ENCODE data around the gene SUPV3L1.

DNA sequence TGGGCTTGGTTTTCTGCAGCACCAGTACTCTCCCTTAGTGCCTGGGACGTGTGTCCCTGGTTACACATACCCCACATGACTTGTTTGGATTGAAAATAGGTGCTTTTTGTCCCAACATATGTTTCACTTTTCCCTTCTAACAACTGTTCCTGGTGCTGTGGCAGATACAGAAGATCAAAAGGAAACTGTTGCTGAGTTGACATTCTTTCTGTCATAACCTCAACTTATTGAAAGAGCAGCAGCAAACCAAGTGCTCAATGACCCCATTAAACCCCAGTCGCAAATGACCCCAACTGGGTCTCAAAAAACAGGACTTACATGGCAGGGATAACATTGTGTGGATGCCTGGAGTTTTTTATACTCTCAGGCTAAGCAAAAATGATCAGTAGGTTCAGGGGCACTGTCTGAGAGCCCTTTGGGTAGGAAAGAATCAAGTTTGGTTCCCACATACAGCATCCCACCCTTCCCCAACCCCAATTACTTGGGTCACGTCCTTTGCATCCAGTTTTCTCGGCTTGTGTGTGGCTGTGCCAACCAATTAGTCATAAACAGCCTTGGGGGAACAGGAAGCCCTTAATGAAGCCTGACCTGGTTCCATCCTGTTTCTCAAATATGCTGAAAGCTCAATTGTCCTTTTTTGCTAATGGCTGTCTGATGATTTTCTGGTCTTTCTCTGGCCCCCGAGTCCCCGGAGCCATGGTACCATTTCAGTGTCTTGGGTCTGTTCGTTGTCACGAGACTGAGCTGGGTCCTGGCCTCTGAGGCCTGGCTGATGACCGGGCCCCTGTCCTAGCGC lies 45.0 kb downstream of the SUPV3L1 start:
- TF ChIP-seq, protein P1, sequence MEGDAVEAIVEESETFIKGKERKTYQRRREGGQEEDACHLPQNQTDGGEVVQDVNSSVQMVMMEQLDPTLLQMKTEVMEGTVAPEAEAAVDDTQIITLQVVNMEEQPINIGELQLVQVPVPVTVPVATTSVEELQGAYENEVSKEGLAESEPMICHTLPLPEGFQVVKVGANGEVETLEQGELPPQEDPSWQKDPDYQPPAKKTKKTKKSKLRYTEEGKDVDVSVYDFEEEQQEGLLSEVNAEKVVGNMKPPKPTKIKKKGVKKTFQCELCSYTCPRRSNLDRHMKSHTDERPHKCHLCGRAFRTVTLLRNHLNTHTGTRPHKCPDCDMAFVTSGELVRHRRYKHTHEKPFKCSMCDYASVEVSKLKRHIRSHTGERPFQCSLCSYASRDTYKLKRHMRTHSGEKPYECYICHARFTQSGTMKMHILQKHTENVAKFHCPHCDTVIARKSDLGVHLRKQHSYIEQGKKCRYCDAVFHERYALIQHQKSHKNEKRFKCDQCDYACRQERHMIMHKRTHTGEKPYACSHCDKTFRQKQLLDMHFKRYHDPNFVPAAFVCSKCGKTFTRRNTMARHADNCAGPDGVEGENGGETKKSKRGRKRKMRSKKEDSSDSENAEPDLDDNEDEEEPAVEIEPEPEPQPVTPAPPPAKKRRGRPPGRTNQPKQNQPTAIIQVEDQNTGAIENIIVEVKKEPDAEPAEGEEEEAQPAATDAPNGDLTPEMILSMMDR (IDR thresholded peaks at IDR 0.05), result no peak
- no peak for TF ChIP-seq POLR2A (IDR thresholded peaks at IDR 0.05)
